PFSK-1 (cell line): ENCODE measurements around the gene MTX2.

Source experiments
- FOXP2 ChIP-seq: optimal IDR thresholded peaks from 2 replicates; pipeline ENCODE3; 2011; ENCODE audit warnings: borderline replicate concordance, control low read depth, inconsistent platforms; ENCODE audit not compliant: insufficient read depth; ENCODE audit errors: extremely low read length, extremely low read depth
- POLR2AphosphoS5 ChIP-seq: IDR thresholded peaks from 2 replicates; pipeline ENCODE4 v1.6.1; 2012; ENCODE audit warnings: low read depth, mild to moderate bottlenecking, control low read depth, low read length, moderate library complexity
- REST ChIP-seq, 2 experiments: IDR thresholded peaks; 2 replicates each; pipeline versions ENCODE4 v1.6.1 to v1.8.0; 2011 to 2012; ENCODE audit warnings: low read depth in 2 of 2, low read length in 2 of 2, control low read depth in 1 of 2, inconsistent platforms in 1 of 2, mild to moderate bottlenecking in 1 of 2, moderate library complexity in 1 of 2; ENCODE audit not compliant: insufficient read depth in 1 of 2
- SIN3A ChIP-seq: IDR thresholded peaks from 2 replicates; pipeline ENCODE4 v1.6.1; 2012; ENCODE audit warnings: mild to moderate bottlenecking, low read length, moderate library complexity, borderline replicate concordance; ENCODE audit not compliant: insufficient read depth
- TAF1 ChIP-seq: IDR thresholded peaks from 2 replicates; pipeline ENCODE4 v1.6.1; 2012; ENCODE audit warnings: low read length, control low read depth, borderline replicate concordance; ENCODE audit not compliant: insufficient read depth

GRCh38 chr2:176383100-176383499 lies 113.9 kb downstream of the MTX2 start:
- no peak for TF ChIP-seq POLR2AphosphoS5
- TF ChIP-seq SIN3A = no peak
- no peak for TF ChIP-seq REST (IDR thresholded peaks at IDR 0.05; ENCODE audit: insufficient read depth in 1 of 2, low read depth in 2 of 2, low read length in 2 of 2)
- TF ChIP-seq FOXP2 = no peak
- TF ChIP-seq TAF1 = no peak
